Adrenal gland (tissue), 12 donors: ENCODE data around the gene PRKCSH. TPM values are rescaled to one million over a fixed set of nuclear protein-coding genes. Genes with fewer than 3 reads are reported as not detected.
A peak's percentile ranks its signal among the peaks of the same experiment; 100 is the strongest.
"Not testable (repeated sequence)": the region's sequence is repeated elsewhere in the genome, so short reads cannot be mapped to it uniquely, and the experiment has no call there.

Experiments used
- DNase-seq, 7 donors: peaks; one replicate each; pipeline ENCODE4 v3.0.0-alpha.2; 2019 to 2020
- H3K27ac ChIP-seq, 5 donors: fragments of 200-600 bp; sonication (generic) in 4 of 5; 1 replicate in 3 of 5; 2 replicates in 2 of 5; pipeline versions ENCODE4 v1.5.1 to v1.8.0; 2016 to 2020; ENCODE audit warnings: mild to moderate bottlenecking in 1 of 5
- H3K27me3 ChIP-seq: fragments of 200-600 bp; 2 replicates; pipeline ENCODE4 v1.8.0; 2021
- H3K36me3 ChIP-seq, 2 donors: fragments of 200-600 bp; replicated peaks in 1 of 2; 1 replicate in 1 of 2; 2 replicates in 1 of 2; pipeline versions ENCODE4 v1.5.1 to v1.8.0; 2018 to 2022
- H3K4me1 ChIP-seq, 2 donors: fragments of 200-600 bp; replicated peaks in 1 of 2; 1 replicate in 1 of 2; 2 replicates in 1 of 2; pipeline versions ENCODE4 v1.5.1 to v1.8.0; 2018 to 2021
- H3K4me3 ChIP-seq, 4 donors: fragments of 200-600 bp; sonication (generic) in 3 of 4; one replicate each; pipeline ENCODE4 v1.5.1; 2016 to 2018
- H3K9me3 ChIP-seq, 3 donors: fragments of 200-600 bp; sonication (generic) in 1 of 3; replicated peaks in 1 of 3; 1 replicate in 2 of 3; 2 replicates in 1 of 3; pipeline versions ENCODE4 v1.5.1 to v1.8.0; 2016 to 2021
- POLR2A ChIP-seq, 2 donors: fragments of 450-650 bp; IDR thresholded peaks; one replicate each; pipeline ENCODE4 v1.6.1; 2017; ENCODE audit warnings: antibody characterized with exemption in 2 of 2, mild to moderate bottlenecking in 2 of 2, moderate library complexity in 1 of 2
- WGBS, 4 donors: extraction: QIAGEN DNeasy Blood & Tissue Kit in 2 of 4; methylation state at CpG; one replicate each; pipeline versions ENCODE4 v1.1.5 to v1.1.7; 2013 to 2017; 5-methylcytosine and 5-hydroxymethylcytosine counted together
- intact Hi-C, 2 donors: fragments of 100-400 bp; cut with DNase I; formaldehyde crosslinking; loops; one replicate each; pipeline versions ENCODE4 v1.14.1 to v1.15.0; 2022 to 2023
- polyA plus RNA-seq, 3 donors: library from polyadenylated mRNA; stranded (reverse); fragments of 200-250 nt in 2 of 3; fragments of 350-450 nt in 1 of 3; fragmentation: Illumina TruSeq in 1 of 3; extraction: RNeasy Lipid Tissue Mini Kit (QIAGEN cat#74804) in 1 of 3; gene quantifications; one replicate each; pipeline ENCODE4 v1.2.3, GENCODE V29; 2013 to 2014
- total RNA-seq, 9 donors: library from RNA; depleted of rRNA in 4 of 9; stranded (reverse); fragments of >200 nt in 4 of 9; fragments of 120-200 nt in 1 of 9; fragmentation: NEBNext Ultra II Directional in 1 of 9; extraction: Animal tissue kit (Norgen Biotek cat#: 25700) in 1 of 9; gene quantifications; one replicate each; pipeline versions ENCODE4 v1.1.0 to v1.2.4, GENCODE V29; 2013 to 2023
- TF ChIP-seq, protein P1 (sequence below), 6 experiments: fragments of 450-650 bp in 4 of 6; fragments of 200-600 bp in 2 of 6; sonication (generic) in 1 of 6; IDR thresholded peaks; 1 replicate in 5 of 6; 2 replicates in 1 of 6; pipeline versions ENCODE4 v1.5.1 to v1.8.0; 2016 to 2021; ENCODE audit warnings: antibody characterized with exemption in 6 of 6, mild to moderate bottlenecking in 2 of 6, moderate library complexity in 1 of 6
- donor health status: healthy with polysubstance abuse.
- donor health status: Bipolar disorder and iron deficiency.
- donor health status: DM: yes; HTN: yes; CAD: no.
- donor health status: DM: no; HTN: no; CAD: no.
- donor health status: DM: no; HTN: no; CAD: no.
- donor health status: DM: yes; HTN: yes; CAD: no.

The PRKCSH gene
- total and polyA plus RNA-seq, 12 donors = 64.4 to 359 (median 203) TPM

DNA sequence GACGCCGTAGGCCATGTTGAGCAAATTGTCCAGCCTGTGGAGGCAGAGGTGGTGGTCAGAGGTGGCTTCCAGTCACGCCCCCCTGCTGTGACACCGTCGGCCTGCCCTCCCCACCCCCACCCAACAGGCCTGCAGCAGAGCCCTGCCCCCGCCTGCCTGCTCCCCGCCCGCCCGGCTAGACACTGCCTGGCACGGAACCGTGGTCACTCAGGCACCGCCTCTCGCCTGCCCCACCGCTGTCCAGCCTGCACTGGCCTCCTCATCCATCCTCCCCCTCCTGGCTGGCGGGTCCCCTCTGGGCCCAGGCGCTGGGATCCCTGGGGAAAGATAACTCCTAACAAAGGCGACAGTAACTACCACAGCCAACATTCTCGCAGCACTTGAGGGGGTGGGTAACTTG is 21.7 kb downstream of the PRKCSH start:
- H3K27me3 ChIP-seq = no peaks in the 10 kb centered on the region
- peaks cover 0 to 5% of the 10 kb centered on the region in 2 donors for H3K4me1 ChIP-seq
- WGBS, 4 donors = 50 to 65% (median 54%) methylated on average over 8 to 18 of the region's 18 CpGs
- TF ChIP-seq, protein P1, sequence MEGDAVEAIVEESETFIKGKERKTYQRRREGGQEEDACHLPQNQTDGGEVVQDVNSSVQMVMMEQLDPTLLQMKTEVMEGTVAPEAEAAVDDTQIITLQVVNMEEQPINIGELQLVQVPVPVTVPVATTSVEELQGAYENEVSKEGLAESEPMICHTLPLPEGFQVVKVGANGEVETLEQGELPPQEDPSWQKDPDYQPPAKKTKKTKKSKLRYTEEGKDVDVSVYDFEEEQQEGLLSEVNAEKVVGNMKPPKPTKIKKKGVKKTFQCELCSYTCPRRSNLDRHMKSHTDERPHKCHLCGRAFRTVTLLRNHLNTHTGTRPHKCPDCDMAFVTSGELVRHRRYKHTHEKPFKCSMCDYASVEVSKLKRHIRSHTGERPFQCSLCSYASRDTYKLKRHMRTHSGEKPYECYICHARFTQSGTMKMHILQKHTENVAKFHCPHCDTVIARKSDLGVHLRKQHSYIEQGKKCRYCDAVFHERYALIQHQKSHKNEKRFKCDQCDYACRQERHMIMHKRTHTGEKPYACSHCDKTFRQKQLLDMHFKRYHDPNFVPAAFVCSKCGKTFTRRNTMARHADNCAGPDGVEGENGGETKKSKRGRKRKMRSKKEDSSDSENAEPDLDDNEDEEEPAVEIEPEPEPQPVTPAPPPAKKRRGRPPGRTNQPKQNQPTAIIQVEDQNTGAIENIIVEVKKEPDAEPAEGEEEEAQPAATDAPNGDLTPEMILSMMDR (IDR thresholded peaks at IDR 0.05) = no peak
- no peak for TF ChIP-seq POLR2A (IDR thresholded peaks at IDR 0.05)
- intact Hi-C loops = no loop called here
- DNase-seq = peak in 1 of 7 donors; percentile 20
- H3K4me3 ChIP-seq = no peak overlapping the region
- no peaks in the 10 kb centered on the region for H3K36me3 ChIP-seq
- H3K9me3 ChIP-seq = no peaks in the 10 kb centered on the region
- H3K27ac ChIP-seq = no peak overlapping the region

DNA sequence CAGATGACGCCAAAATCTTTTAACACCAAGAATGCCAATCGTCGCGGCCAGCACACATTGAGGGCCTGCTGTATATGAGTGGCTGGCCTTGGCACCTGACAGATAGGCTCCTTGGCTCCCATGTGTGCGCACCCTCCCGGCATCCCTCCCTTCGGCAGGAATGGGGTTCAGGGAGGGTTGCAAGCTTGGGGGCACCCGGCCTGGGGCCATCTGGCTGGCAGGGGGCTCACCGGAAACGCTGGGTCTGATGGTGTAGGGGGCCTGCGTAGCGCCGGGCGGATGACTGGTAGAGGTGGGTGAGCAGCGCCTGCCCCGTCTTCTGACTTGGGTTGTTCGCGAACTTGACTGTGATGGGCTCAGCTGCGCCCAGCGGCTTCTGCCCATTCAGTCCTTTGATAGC is 22.4 kb downstream of the PRKCSH start:
- TF ChIP-seq POLR2A (IDR thresholded peaks at IDR 0.05) = no peak
- TF ChIP-seq, protein P1 (IDR thresholded peaks at IDR 0.05) = no peak
- Histone ChIP-seq H3K27me3 (no peaks in the 10 kb centered on the region), H3K4me1 (peaks cover 0 to 5% of the 10 kb centered on the region in 2 donors), H3K4me3 (no peak overlapping the region), H3K9me3 (no peaks in the 10 kb centered on the region), H3K27ac (no peak overlapping the region), H3K36me3 (no peaks in the 10 kb centered on the region)
- no peak for DNase-seq
- intact Hi-C loops = no loop called here
- WGBS, 4 donors = 84 to 87% (median 85%) methylated on average over 10 to 20 of the region's 20 CpGs

DNA sequence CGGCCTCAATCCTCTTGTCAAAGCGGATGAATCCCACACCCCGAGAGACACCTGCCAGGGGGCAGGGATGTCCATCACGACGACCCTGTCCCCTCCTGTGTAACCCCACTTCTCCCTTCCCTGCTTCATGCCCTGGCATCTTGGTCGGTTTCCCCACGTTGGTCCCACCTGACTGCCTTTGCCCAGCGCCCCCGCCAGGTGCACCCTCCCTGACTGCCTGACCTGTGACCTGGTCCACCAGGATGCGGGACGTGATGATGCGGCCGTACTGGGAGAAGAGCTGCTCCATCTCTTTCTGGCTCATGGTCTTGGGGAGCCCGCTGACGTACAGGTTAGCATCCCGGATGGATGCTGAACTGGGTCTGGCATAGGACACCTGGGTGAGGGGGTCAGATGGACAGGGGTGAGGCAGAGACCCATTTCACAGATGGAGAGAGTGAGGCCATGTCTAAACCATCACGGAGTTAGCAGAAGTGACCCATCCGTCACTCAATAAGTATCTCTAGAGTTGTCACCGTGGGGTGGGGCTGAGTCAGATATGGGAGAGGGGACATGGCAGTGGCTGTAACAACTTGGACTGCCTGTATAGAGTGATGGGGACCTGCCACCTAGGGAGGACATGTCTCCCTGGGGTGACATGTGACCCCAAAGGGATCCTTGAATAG is 22.9 kb downstream of the PRKCSH start:
- Histone ChIP-seq H3K36me3 (no peaks in the 10 kb centered on the region), H3K4me3 (no peak overlapping the region), H3K9me3 (no peaks in the 10 kb centered on the region), H3K27me3 (no peaks in the 10 kb centered on the region), H3K4me1 (peaks cover 0 to 5% of the 10 kb centered on the region in 2 donors), H3K27ac (no peak overlapping the region)
- WGBS, 4 donors = 83 to 89% (median 87%) methylated on average over 18 to 19 of the region's 19 CpGs
- DNase-seq = no peak
- TF ChIP-seq POLR2A (IDR thresholded peaks at IDR 0.05) = no peak
- TF ChIP-seq, protein P1 (IDR thresholded peaks at IDR 0.05) = no peak
- intact Hi-C loops = no loop called here

DNA sequence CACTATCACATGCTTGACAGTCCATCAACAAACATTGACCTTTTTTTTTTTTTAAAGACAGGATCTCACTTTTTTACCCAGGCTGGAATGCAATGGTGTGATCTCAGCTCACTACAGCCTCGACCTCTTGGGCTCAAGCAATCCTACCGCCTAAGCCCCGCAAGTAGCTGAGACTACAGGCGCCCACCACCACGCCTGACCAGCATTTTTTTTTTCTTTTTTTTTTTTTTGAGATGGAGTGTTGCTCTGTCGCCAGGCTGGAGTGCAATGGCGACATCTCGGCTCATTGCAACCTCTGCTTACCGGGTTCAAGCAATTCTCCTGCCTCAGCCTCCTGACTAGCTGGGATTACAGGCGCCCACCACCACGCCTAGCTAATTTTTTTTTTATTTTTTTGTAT is 23.5 kb downstream of the PRKCSH start:
- 74 to 84% (median 83%) methylated on average over 11 of the region's 11 CpGs for WGBS, 4 donors
- H3K4me3 ChIP-seq, H3K27ac ChIP-seq, H3K27me3 ChIP-seq, H3K36me3 ChIP-seq, H3K4me1 ChIP-seq, DNase-seq, intact Hi-C loops, H3K9me3 ChIP-seq: not testable (repeated sequence)

DNA sequence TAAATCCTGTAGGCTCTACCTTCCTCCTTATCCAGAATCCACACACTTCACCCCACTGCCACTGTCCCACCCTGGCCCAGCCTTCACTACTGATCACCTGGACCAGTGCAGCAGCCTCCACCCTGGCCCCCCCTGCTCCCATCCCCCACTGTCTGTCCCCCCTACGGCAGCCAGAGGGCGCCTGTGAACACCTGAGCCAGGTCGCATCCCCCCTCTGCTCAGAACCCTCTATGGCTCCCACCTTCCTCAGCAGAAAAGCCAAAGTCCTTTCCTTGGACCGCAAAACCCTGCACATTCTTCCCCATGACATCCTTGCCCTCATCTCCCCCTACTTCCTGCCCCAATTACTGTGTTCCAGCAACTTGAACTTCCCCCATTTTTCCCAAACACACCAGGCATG is 24.8 kb downstream of the PRKCSH start:
- Histone ChIP-seq H3K36me3 (no peaks in the 10 kb centered on the region), H3K4me3 (no peak overlapping the region), H3K4me1 (no peaks in the 10 kb centered on the region), H3K27me3 (no peaks in the 10 kb centered on the region), H3K27ac (no peak overlapping the region), H3K9me3 (no peaks in the 10 kb centered on the region)
- 45 to 62% (median 47%) methylated on average over 4 of the region's 4 CpGs for WGBS, 4 donors
- DNase-seq = no peak
- no peak for TF ChIP-seq POLR2A (IDR thresholded peaks at IDR 0.05)
- TF ChIP-seq, protein P1 (IDR thresholded peaks at IDR 0.05) = peak in 2 of 6 experiments; percentile 23 to 25
- intact Hi-C loops = no loop called here
